HepG2 (cell line): Measurements from ENCODE around the gene RRN3.
"Not testable (repeated sequence)": the region's sequence is repeated elsewhere in the genome, so short reads cannot be mapped to it uniquely, and the experiment has no call there.

Experiments used
- AGO1 ChIP-seq: fragments of 200-400 bp; formaldehyde crosslinking; IDR thresholded peaks from 2 replicates; pipeline ENCODE4 v1.6.1; 2017; ENCODE audit warnings: mild to moderate bottlenecking, low read depth, low read length, moderate library complexity; ENCODE audit not compliant: poor library complexity, severe bottlenecking
- ARHGAP35 ChIP-seq: sonication (generic); formaldehyde crosslinking; IDR thresholded peaks from 2 replicates; pipeline ENCODE4 v1.9.0; 2022; ENCODE audit warnings: mild to moderate bottlenecking, inconsistent platforms, moderate library complexity, missing genetic modification reagents, borderline replicate concordance
- GTF3A ChIP-seq: sonication (generic); formaldehyde crosslinking; conservative IDR thresholded peaks from 2 replicates; pipeline ENCODE4 v1.4.0; 2020; ENCODE audit warnings: mild to moderate bottlenecking, missing genetic modification reagents
- RERE ChIP-seq: IDR thresholded peaks from 2 replicates; pipeline ENCODE4 v1.6.1; 2016; ENCODE audit warnings: low read depth, missing genetic modification reagents, missing compliant biosample characterization
- TIGD3 ChIP-seq: sonication (generic); formaldehyde crosslinking; IDR thresholded peaks from 2 replicates; pipeline ENCODE4 v1.5.1; 2020; ENCODE audit warnings: mild to moderate bottlenecking, missing genetic modification reagents, borderline replicate concordance
- USF2 ChIP-seq, 2 experiments: sonication (generic) in 1 of 2; formaldehyde crosslinking in 1 of 2; IDR thresholded peaks; 2 replicates each; pipeline versions ENCODE4 v1.5.1 to v1.6.1; 2011 to 2020; ENCODE audit warnings: borderline replicate concordance in 1 of 2, low read depth in 1 of 2, low read length in 1 of 2, mild to moderate bottlenecking in 1 of 2, missing genetic modification reagents in 1 of 2, moderate library complexity in 1 of 2
- ZBTB1 ChIP-seq: sonication (generic); formaldehyde crosslinking; IDR thresholded peaks from 2 replicates; pipeline ENCODE4 v1.4.0; 2020; ENCODE audit warnings: missing genetic modification reagents, borderline replicate concordance
- ZBTB38 ChIP-seq: sonication (generic); formaldehyde crosslinking; IDR thresholded peaks from 2 replicates; pipeline ENCODE4 v1.5.1; 2020; ENCODE audit warnings: mild to moderate bottlenecking, missing genetic modification reagents
- ZFP36 ChIP-seq: fragments of 150-350 bp; IDR thresholded peaks from 2 replicates; pipeline ENCODE4 v1.6.1; 2018; ENCODE audit warnings: borderline replicate concordance, low read length, low read depth; ENCODE audit not compliant: partially characterized antibody

DNA sequence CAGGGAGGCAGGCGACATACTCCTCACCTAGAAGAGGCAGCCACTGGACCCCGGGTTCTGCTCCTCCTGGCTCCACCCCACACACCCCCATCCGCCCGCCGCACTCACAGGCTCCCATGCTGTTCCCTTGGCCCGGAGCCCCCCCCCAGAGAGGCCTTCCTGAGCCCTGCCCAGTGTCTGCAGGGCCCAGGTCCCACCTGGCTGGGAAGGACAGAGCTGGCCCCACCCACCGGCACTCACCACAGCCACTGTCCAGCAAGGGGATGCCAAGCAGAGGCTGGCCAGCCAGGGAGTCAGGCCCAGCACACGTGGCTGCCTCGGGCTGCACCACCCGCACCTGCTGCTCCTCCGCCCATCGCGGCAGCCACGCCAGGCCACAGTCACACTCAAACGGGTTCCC, 43.4 kb upstream of the RRN3 start:
- TF ChIP-seq USF2 (IDR thresholded peaks at IDR 0.05; ENCODE audit: low read depth, low read length); USF2 (CRISPR knock-in tag; IDR thresholded peaks at IDR 0.05; ENCODE audit: borderline replicate concordance); ZBTB1 (CRISPR knock-in tag); AGO1; ZFP36; RERE (CRISPR knock-in tag); TIGD3; GTF3A (CRISPR knock-in tag); ARHGAP35 (CRISPR knock-in tag); ZBTB38: not testable (repeated sequence)
